WTC11 (cell line): ENCODE measurements around the gene DMBX1. TPM values are rescaled to one million over a fixed set of nuclear protein-coding genes. Genes with fewer than 3 reads are reported as not detected.

Experiments
- ATAC-seq: fragments of 200-7000 bp; cut with Tn5 transposase; 2 replicates; pipeline ENCODE4 v1.10.0; 2021; ENCODE audit warnings: mild to moderate bottlenecking, moderate library complexity
- CTCF ChIA-PET: fragments of 300-600 bp; sonication (Branson Sonifier 250); formaldehyde crosslinking; loops from one replicate; lab custom pipeline; 2021; ENCODE audit warnings: antibody characterized with exemption; lab: Charles Lee
- POLR2A ChIA-PET: fragments of 350-600 bp; sonication (Branson Sonifier 250); formaldehyde crosslinking; loops from one replicate; lab custom pipeline; 2021; ENCODE audit warnings: antibody characterized with exemption; lab: Charles Lee
- DNase-seq: peaks from one replicate; pipeline ENCODE4 v3.0.0; 2021; ENCODE audit warnings: low spot score
- H3K27ac Mint-ChIP-seq: 2 replicates; pipeline ENCODE4 v1.8.0; 2021; ENCODE audit warnings: mixed read lengths
- H3K27me3 Mint-ChIP-seq: 2 replicates; pipeline ENCODE4 v1.8.0; 2021; ENCODE audit warnings: low read depth, mild to moderate bottlenecking, moderate library complexity, mixed read lengths
- H3K36me3 Mint-ChIP-seq: 2 replicates; pipeline ENCODE4 v1.8.0; 2021; ENCODE audit warnings: mixed read lengths
- H3K4me1 Mint-ChIP-seq: 2 replicates; pipeline ENCODE4 v1.8.0; 2022; ENCODE audit warnings: mixed read lengths
- H3K4me3 Mint-ChIP-seq: 2 replicates; pipeline ENCODE4 v1.8.0; 2021; ENCODE audit warnings: mild to moderate bottlenecking, moderate library complexity, mixed read lengths
- H3K9me3 Mint-ChIP-seq: 2 replicates; pipeline ENCODE4 v1.8.0; 2021; ENCODE audit warnings: mixed read lengths
- CDX4 ChIP-seq: fragments of 250-450 bp; sonication (Bioruptor Pico); IDR thresholded peaks from 2 replicates; pipeline ENCODE4 v1.9.0; 2021; ENCODE audit warnings: moderate library complexity, mild to moderate bottlenecking, inconsistent platforms, borderline replicate concordance
- CTCF ChIP-seq: fragments of 200-600 bp; IDR thresholded peaks from 2 replicates; pipeline ENCODE4 v1.8.0; 2022; ENCODE audit warnings: antibody characterized with exemption
- ETV6 ChIP-seq: sonication (generic); formaldehyde crosslinking; IDR thresholded peaks from 2 replicates; pipeline ENCODE4 v1.8.1; 2022; ENCODE audit warnings: mild to moderate bottlenecking, missing genetic modification reagents
- JUN ChIP-seq: sonication (generic); formaldehyde crosslinking; IDR thresholded peaks from 2 replicates; pipeline ENCODE4 v1.8.0; 2023; ENCODE audit warnings: mild to moderate bottlenecking, missing genetic modification reagents
- KAT7 ChIP-seq: sonication (generic); formaldehyde crosslinking; IDR thresholded peaks from 2 replicates; pipeline ENCODE4 v1.8.1; 2023; ENCODE audit warnings: missing genetic modification reagents, mild to moderate bottlenecking, borderline replicate concordance
- NFYB ChIP-seq: sonication (generic); formaldehyde crosslinking; conservative IDR thresholded peaks from 2 replicates; pipeline ENCODE4 v1.8.0; 2022; ENCODE audit warnings: low read depth, missing genetic modification reagents
- NR1H2 ChIP-seq: sonication (generic); formaldehyde crosslinking; IDR thresholded peaks from 2 replicates; pipeline ENCODE4 v1.9.0; 2021; ENCODE audit warnings: mild to moderate bottlenecking, moderate library complexity, missing genetic modification reagents
- NR2C2 ChIP-seq: sonication (generic); formaldehyde crosslinking; IDR thresholded peaks from 2 replicates; pipeline ENCODE4 v1.8.0; 2022; ENCODE audit warnings: mild to moderate bottlenecking, missing genetic modification reagents
- NR3C1 ChIP-seq: sonication (generic); formaldehyde crosslinking; conservative IDR thresholded peaks from 2 replicates; pipeline ENCODE4 v1.8.1; 2023; ENCODE audit warnings: low read depth, mild to moderate bottlenecking, missing genetic modification reagents
- OVOL2 ChIP-seq: fragments of 250-450 bp; sonication (Bioruptor Pico); IDR thresholded peaks from 2 replicates; pipeline ENCODE4 v1.9.0; 2021; ENCODE audit warnings: mild to moderate bottlenecking, borderline replicate concordance
- TCF7 ChIP-seq: sonication (generic); formaldehyde crosslinking; IDR thresholded peaks from 2 replicates; pipeline ENCODE4 v1.8.0; 2022; ENCODE audit warnings: mild to moderate bottlenecking, low read depth, missing genetic modification reagents, moderate library complexity
- ZBTB21 ChIP-seq: sonication (generic); formaldehyde crosslinking; IDR thresholded peaks from 2 replicates; pipeline ENCODE4 v1.8.1; 2023; ENCODE audit warnings: mild to moderate bottlenecking, missing genetic modification reagents, borderline replicate concordance
- ZNF317 ChIP-seq: sonication (generic); formaldehyde crosslinking; IDR thresholded peaks from 2 replicates; pipeline ENCODE4 v1.8.1; 2023; ENCODE audit warnings: low read depth, mild to moderate bottlenecking, moderate library complexity, missing genetic modification reagents, borderline replicate concordance
- ZNF423 ChIP-seq: fragments of 250-450 bp; sonication (Bioruptor Pico); IDR thresholded peaks from 2 replicates; pipeline ENCODE4 v2.1.2; 2022; ENCODE audit warnings: mild to moderate bottlenecking, moderate library complexity
- total RNA-seq: library from RNA; stranded (reverse); gene quantifications from 3 replicates; pipeline ENCODE4 v1.2.3, GENCODE V29; 2021
- TF ChIP-seq, protein P1 (sequence below): sonication (generic); formaldehyde crosslinking; IDR thresholded peaks from 2 replicates; pipeline ENCODE4 v1.8.0; 2023; ENCODE audit warnings: mild to moderate bottlenecking, missing genetic modification reagents
- TF ChIP-seq, protein P2 (sequence below): fragments of 250-450 bp; sonication (Bioruptor Pico); IDR thresholded peaks from 2 replicates; pipeline ENCODE4 v1.9.0; 2021; ENCODE audit warnings: mild to moderate bottlenecking, borderline replicate concordance
- TF ChIP-seq, protein P3 (sequence below): sonication (generic); formaldehyde crosslinking; IDR thresholded peaks from 2 replicates; pipeline ENCODE4 v1.8.1; 2023; ENCODE audit warnings: mild to moderate bottlenecking, missing genetic modification reagents
- TF ChIP-seq, protein P4 (sequence below): sonication (generic); formaldehyde crosslinking; IDR thresholded peaks from 2 replicates; pipeline ENCODE4 v1.8.1; 2023; ENCODE audit warnings: mild to moderate bottlenecking, missing genetic modification reagents, moderate library complexity

Gene DMBX1
- total RNA-seq, 1 experiment from 2014 or later = 3.7 TPM

DNA sequence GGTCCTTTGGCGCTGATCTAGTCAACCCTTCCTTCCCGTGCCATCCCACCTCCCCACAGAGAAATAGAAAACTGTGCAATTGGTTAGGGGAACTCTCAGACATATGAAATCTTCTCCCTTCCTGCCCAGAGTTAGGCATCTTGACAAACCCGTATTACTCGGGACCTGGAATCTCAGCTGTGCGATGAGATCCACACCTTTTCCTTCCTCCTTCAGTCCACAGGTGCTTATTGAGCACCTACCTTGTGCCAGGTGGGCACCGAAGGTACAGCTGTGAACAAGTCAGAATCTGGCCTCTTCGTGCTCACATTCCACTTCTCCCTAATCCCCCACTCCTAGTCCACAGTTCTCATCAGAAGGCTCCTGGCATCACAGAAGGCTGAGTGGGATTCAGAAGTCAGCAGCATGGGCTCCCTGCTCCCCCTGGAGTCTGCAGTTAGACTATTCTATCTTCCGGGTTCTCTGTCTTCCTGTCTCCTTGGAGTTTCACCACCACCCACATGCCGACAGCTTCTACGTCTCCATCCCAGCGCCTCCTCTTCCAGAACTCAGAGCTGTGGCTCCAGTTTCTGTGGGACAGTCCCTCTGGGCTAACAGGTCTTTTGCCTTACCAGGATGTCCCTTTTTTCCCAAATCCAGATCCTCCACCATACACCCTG is 38.8 kb downstream of the DMBX1 start (continued):
- TF ChIP-seq TCF7 (no peak), NR1H2 (CRISPR knock-in tag) (no peak), ETV6 (CRISPR knock-in tag) (no peak), KAT7 (CRISPR knock-in tag) (no peak), NR3C1 (CRISPR knock-in tag) (no peak), NR2C2 (CRISPR knock-in tag) (no peak), ZBTB21 (CRISPR knock-in tag) (no peak)
- TF ChIP-seq, protein P1, sequence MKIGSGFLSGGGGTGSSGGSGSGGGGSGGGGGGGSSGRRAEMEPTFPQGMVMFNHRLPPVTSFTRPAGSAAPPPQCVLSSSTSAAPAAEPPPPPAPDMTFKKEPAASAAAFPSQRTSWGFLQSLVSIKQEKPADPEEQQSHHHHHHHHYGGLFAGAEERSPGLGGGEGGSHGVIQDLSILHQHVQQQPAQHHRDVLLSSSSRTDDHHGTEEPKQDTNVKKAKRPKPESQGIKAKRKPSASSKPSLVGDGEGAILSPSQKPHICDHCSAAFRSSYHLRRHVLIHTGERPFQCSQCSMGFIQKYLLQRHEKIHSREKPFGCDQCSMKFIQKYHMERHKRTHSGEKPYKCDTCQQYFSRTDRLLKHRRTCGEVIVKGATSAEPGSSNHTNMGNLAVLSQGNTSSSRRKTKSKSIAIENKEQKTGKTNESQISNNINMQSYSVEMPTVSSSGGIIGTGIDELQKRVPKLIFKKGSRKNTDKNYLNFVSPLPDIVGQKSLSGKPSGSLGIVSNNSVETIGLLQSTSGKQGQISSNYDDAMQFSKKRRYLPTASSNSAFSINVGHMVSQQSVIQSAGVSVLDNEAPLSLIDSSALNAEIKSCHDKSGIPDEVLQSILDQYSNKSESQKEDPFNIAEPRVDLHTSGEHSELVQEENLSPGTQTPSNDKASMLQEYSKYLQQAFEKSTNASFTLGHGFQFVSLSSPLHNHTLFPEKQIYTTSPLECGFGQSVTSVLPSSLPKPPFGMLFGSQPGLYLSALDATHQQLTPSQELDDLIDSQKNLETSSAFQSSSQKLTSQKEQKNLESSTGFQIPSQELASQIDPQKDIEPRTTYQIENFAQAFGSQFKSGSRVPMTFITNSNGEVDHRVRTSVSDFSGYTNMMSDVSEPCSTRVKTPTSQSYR (CRISPR knock-in tag) = no peak
- TF ChIP-seq, protein P2, sequence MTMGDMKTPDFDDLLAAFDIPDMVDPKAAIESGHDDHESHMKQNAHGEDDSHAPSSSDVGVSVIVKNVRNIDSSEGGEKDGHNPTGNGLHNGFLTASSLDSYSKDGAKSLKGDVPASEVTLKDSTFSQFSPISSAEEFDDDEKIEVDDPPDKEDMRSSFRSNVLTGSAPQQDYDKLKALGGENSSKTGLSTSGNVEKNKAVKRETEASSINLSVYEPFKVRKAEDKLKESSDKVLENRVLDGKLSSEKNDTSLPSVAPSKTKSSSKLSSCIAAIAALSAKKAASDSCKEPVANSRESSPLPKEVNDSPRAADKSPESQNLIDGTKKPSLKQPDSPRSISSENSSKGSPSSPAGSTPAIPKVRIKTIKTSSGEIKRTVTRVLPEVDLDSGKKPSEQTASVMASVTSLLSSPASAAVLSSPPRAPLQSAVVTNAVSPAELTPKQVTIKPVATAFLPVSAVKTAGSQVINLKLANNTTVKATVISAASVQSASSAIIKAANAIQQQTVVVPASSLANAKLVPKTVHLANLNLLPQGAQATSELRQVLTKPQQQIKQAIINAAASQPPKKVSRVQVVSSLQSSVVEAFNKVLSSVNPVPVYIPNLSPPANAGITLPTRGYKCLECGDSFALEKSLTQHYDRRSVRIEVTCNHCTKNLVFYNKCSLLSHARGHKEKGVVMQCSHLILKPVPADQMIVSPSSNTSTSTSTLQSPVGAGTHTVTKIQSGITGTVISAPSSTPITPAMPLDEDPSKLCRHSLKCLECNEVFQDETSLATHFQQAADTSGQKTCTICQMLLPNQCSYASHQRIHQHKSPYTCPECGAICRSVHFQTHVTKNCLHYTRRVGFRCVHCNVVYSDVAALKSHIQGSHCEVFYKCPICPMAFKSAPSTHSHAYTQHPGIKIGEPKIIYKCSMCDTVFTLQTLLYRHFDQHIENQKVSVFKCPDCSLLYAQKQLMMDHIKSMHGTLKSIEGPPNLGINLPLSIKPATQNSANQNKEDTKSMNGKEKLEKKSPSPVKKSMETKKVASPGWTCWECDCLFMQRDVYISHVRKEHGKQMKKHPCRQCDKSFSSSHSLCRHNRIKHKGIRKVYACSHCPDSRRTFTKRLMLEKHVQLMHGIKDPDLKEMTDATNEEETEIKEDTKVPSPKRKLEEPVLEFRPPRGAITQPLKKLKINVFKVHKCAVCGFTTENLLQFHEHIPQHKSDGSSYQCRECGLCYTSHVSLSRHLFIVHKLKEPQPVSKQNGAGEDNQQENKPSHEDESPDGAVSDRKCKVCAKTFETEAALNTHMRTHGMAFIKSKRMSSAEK (CRISPR knock-in tag) = no peak
- TF ChIP-seq, protein P3, sequence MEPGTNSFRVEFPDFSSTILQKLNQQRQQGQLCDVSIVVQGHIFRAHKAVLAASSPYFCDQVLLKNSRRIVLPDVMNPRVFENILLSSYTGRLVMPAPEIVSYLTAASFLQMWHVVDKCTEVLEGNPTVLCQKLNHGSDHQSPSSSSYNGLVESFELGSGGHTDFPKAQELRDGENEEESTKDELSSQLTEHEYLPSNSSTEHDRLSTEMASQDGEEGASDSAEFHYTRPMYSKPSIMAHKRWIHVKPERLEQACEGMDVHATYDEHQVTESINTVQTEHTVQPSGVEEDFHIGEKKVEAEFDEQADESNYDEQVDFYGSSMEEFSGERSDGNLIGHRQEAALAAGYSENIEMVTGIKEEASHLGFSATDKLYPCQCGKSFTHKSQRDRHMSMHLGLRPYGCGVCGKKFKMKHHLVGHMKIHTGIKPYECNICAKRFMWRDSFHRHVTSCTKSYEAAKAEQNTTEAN = no peak

DNA sequence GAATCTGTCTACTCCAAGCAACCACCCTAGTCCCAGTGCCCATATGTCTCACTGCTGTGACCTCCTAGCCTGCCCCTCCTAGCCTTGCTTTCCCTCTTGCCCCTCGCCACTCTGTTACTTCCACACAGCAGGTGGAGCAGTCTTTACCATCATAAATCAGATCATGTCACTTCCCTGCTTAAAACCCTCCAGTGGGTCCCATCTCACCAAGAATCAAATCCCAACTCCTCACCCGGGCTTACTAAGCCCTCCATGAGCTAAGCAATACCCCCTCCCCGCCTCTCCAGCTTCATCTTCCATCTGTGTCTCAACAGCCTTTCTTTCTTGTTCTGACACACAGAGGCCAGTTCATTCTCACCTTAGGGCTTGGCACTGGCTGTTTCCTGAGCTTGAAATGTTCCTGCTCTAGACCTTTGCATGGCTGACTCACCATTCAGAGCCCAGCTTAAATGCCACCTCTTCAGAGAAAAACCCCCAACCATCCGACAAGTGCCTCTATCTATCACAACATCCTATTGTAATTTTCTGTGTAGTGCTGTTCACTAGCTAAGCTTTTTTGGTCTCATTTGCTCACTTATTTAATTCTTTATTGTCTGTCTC is 39.5 kb downstream of the DMBX1 start:
- CTCF ChIA-PET = interaction anchor here (0.6 to 10.6 kb wide), 27 partner anchors 9 to 196 kb away, joined by 3 to 241 read pairs (median 5); partner anchors contain the start of genes DMBX1, KNCN and MKNK1
- Mint-ChIP-seq H3K4me3 (no peak overlapping the region), H3K9me3 (no peaks in the 10 kb centered on the region), H3K4me1 (peaks cover 56% of the 10 kb centered on the region), H3K27ac (no peak overlapping the region), H3K27me3 (peaks cover 94% of the 10 kb centered on the region)
- TF ChIP-seq ZNF317 (CRISPR knock-in tag) (no peak), NR3C1 (CRISPR knock-in tag) (no peak), JUN (CRISPR knock-in tag) (no peak), OVOL2 (CRISPR knock-in tag) (no peak), CTCF (no peak), NFYB (no peak), CDX4 (no peak), ZNF423 (CRISPR knock-in tag) (no peak)
- TF ChIP-seq, protein P4, sequence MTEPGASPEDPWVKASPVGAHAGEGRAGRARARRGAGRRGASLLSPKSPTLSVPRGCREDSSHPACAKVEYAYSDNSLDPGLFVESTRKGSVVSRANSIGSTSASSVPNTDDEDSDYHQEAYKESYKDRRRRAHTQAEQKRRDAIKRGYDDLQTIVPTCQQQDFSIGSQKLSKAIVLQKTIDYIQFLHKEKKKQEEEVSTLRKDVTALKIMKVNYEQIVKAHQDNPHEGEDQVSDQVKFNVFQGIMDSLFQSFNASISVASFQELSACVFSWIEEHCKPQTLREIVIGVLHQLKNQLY = no peak
- TF ChIP-seq, all 79 proteins: peak for 0
- DNase-seq = no peak
- no peak for ATAC-seq
- no peaks in the 10 kb centered on the region for H3K36me3 Mint-ChIP-seq
- POLR2A ChIA-PET = interaction anchor here (0.7 kb wide), 1 partner anchor 67 kb away, joined by 3 read pairs; no protein-coding TSS in a partner anchor
